ENCODE results near the gene GCN1. TPM values are rescaled to one million over a fixed set of nuclear protein-coding genes. Genes with fewer than 3 reads are reported as not detected.
A peak's percentile ranks its signal among the peaks of the same experiment; 100 is the strongest.

Gene GCN1
- total RNA-seq, 1 experiment from 2014 or later, result 116 TPM

GRCh38 chr12:120098756-120099470 is 95.6 kb downstream of the GCN1 start:
- H3F3A ChIP-seq (ENCODE audit: insufficient read depth, low read depth), result no peaks in the 10 kb centered on the region
- H3K36me3 ChIP-seq (ENCODE audit: low read depth), result no peaks in the 10 kb centered on the region
- intact Hi-C loops (cut with micrococcal nuclease; ENCODE audit: unreplicated experiment), result no loop called here
- BruUV-seq (replicated peaks), result no TSS peak
- no peaks in the 10 kb centered on the region for H3K4me1 ChIP-seq (replicated peaks; ENCODE audit: insufficient read depth)
- no peak for TF ChIP-seq CTCF (conservative IDR thresholded peaks at IDR 0.05)
- TF ChIP-seq EZH2 (IDR thresholded peaks at IDR 0.05; ENCODE audit: low read depth), result no peak
- no peak overlapping the region for H2AFZ ChIP-seq
- ChIA-PET POLR2A (ENCODE audit: unreplicated experiment) (no interaction called here), CTCF (no interaction called here)
- no peak overlapping the region for H3K4me3 ChIP-seq
- H3K27me3 ChIP-seq (ENCODE audit: insufficient read depth, low read depth), result no peaks in the 10 kb centered on the region
- no peak overlapping the region for H3K27ac ChIP-seq
- H3K4me2 ChIP-seq, result no peak overlapping the region
- H3K79me2 ChIP-seq (ENCODE audit: low read depth), result peaks cover 3% of the 10 kb centered on the region; the same call in 1 of the 2 replicates
- DNase-seq, result no peak
- no peaks in the 10 kb centered on the region for H3K9me2 ChIP-seq (ENCODE audit: insufficient read depth)
- H4K20me1 ChIP-seq (ENCODE audit: insufficient read depth), result peaks cover 8% of the 10 kb centered on the region; the same call in 1 of the 2 replicates
- H3K9me3 ChIP-seq (ENCODE audit: insufficient read depth, low read depth), result no peaks in the 10 kb centered on the region

- H3F3A ChIP-seq (ENCODE audit: insufficient read depth, low read depth), result no peaks in the 10 kb centered on the region
- no peaks in the 10 kb centered on the region for H3K9me3 ChIP-seq (ENCODE audit: insufficient read depth, low read depth)
- POLR2A ChIA-PET (ENCODE audit: unreplicated experiment), result interaction anchor here (0.6 kb wide), 1 partner anchor 197 kb away, joined by 5 read pairs; no protein-coding TSS in a partner anchor
- no peaks in the 10 kb centered on the region; the same call in 1 of the 2 replicates for H3K79me2 ChIP-seq (ENCODE audit: low read depth)
- no peak overlapping the region for H3K27ac ChIP-seq
- no peaks in the 10 kb centered on the region for H3K9me2 ChIP-seq (ENCODE audit: insufficient read depth)
- no TSS peak for BruUV-seq (replicated peaks)
- no peaks in the 10 kb centered on the region for H3K27me3 ChIP-seq (ENCODE audit: insufficient read depth, low read depth)
- no peaks in the 10 kb centered on the region for H3K36me3 ChIP-seq (ENCODE audit: low read depth)
- no peak for DNase-seq
- H3K4me3 ChIP-seq, result no peak overlapping the region
- CTCF ChIA-PET, result no interaction called here
- no peak overlapping the region for H2AFZ ChIP-seq
- intact Hi-C loops (cut with micrococcal nuclease; ENCODE audit: unreplicated experiment), result no loop called here
- no peak overlapping the region for H3K4me2 ChIP-seq
- H3K4me1 ChIP-seq (replicated peaks; ENCODE audit: insufficient read depth), result no peaks in the 10 kb centered on the region
- peaks cover 5% of the 10 kb centered on the region; the same call in 1 of the 2 replicates for H4K20me1 ChIP-seq (ENCODE audit: insufficient read depth)
- TF ChIP-seq CTCF (conservative IDR thresholded peaks at IDR 0.05) (no peak), EZH2 (IDR thresholded peaks at IDR 0.05; ENCODE audit: low read depth) (no peak)
Measured at GRCh38 chr12:120096671-120097202, 97.8 kb downstream of the GCN1 start.

GRCh38 chr12:120095736-120096135 is 98.8 kb downstream of the GCN1 start:
- no peaks in the 10 kb centered on the region for H3K9me3 ChIP-seq (ENCODE audit: insufficient read depth, low read depth)
- no peaks in the 10 kb centered on the region for H3K27me3 ChIP-seq (ENCODE audit: insufficient read depth, low read depth)
- TF ChIP-seq CTCF (conservative IDR thresholded peaks at IDR 0.05) (no peak), EZH2 (IDR thresholded peaks at IDR 0.05; ENCODE audit: low read depth) (no peak)
- ChIA-PET POLR2A (ENCODE audit: unreplicated experiment) (no interaction called here), CTCF (no interaction called here)
- H3K4me3 ChIP-seq, result no peak overlapping the region
- intact Hi-C loops (cut with micrococcal nuclease; ENCODE audit: unreplicated experiment), result no loop called here
- H4K20me1 ChIP-seq (ENCODE audit: insufficient read depth), result peaks cover 5% of the 10 kb centered on the region; the same call in 1 of the 2 replicates
- TSS peak; percentile 25 for BruUV-seq (replicated peaks)
- H3K79me2 ChIP-seq (ENCODE audit: low read depth), result no peaks in the 10 kb centered on the region; the same call in 1 of the 2 replicates
- H3K4me2 ChIP-seq, result no peak overlapping the region
- no peak overlapping the region for H3K27ac ChIP-seq
- no peaks in the 10 kb centered on the region for H3F3A ChIP-seq (ENCODE audit: insufficient read depth, low read depth)
- H3K36me3 ChIP-seq (ENCODE audit: low read depth), result no peaks in the 10 kb centered on the region
- H3K9me2 ChIP-seq (ENCODE audit: insufficient read depth), result no peaks in the 10 kb centered on the region
- no peak for DNase-seq
- H2AFZ ChIP-seq, result no peak overlapping the region
- H3K4me1 ChIP-seq (replicated peaks; ENCODE audit: insufficient read depth), result no peaks in the 10 kb centered on the region

Data from PC-9 (cell line).